Colonic mucosa (tissue), 4 donors: ENCODE data around the gene IL22RA1. TPM values are rescaled to one million over a fixed set of nuclear protein-coding genes. Genes with fewer than 3 reads are reported as not detected.

ENCODE experiments used
- DNase-seq: peaks from one replicate; pipeline ENCODE4 v3.0.0-alpha.2; 2020
- H3K27ac ChIP-seq: fragments of 200-600 bp; one replicate; pipeline ENCODE4 v1.8.0; 2021
- H3K27me3 ChIP-seq: fragments of 200-600 bp; one replicate; pipeline ENCODE4 v1.8.0; 2021
- H3K36me3 ChIP-seq: fragments of 200-600 bp; one replicate; pipeline ENCODE4 v1.8.0; 2021
- H3K4me1 ChIP-seq: fragments of 200-600 bp; one replicate; pipeline ENCODE4 v1.8.0; 2021; ENCODE audit warnings: mild to moderate bottlenecking
- H3K4me3 ChIP-seq: fragments of 200-600 bp; one replicate; pipeline ENCODE4 v1.8.0; 2021
- H3K9ac ChIP-seq, 2 donors: one replicate each; pipeline ENCODE4 v1.7.0; 2013; ENCODE audit warnings: control low read depth in 2 of 2, low read depth in 2 of 2, low read length in 2 of 2
- H3K9me3 ChIP-seq: fragments of 200-600 bp; one replicate; pipeline ENCODE4 v1.8.0; 2021
- CTCF ChIP-seq: fragments of 200-600 bp; IDR thresholded peaks from one replicate; pipeline ENCODE4 v1.8.0; 2022; ENCODE audit warnings: antibody characterized with exemption, mild to moderate bottlenecking
- intact Hi-C: fragments of 100-400 bp; cut with DNase I; formaldehyde crosslinking; loops from one replicate; pipeline ENCODE4 v1.14.1; 2022
- total RNA-seq, 2 donors: library from RNA; stranded (reverse); fragmentation: NEBNext Ultra II Directional in 1 of 2; extraction: Animal tissue kit (Norgen Biotek cat#: 25700) in 1 of 2; gene quantifications; one replicate each; pipeline ENCODE4 v1.2.1, GENCODE V29; 2021
- donor health status: healthy.
- donor health status: DM: no; HTN: no; CAD: no.
- donor health status: DM: no; HTN: no; CAD: no.

Gene IL22RA1
- total RNA-seq, 2 donors from 2014 or later, result 15.5 to 17.3 TPM

GRCh38 chr1:24151175-24151533 is 8.2 kb upstream of the IL22RA1 start:
- Histone ChIP-seq H3K27me3 (no peaks in the 10 kb centered on the region), H3K9me3 (no peaks in the 10 kb centered on the region), H3K4me3 (no peak overlapping the region), H3K27ac (peak overlapping the region; percentile 63), H3K9ac (no peak overlapping the region), H3K36me3 (no peaks in the 10 kb centered on the region), H3K4me1 (peaks cover 8% of the 10 kb centered on the region)
- peak; percentile 87 for DNase-seq
- no peak for TF ChIP-seq CTCF
- intact Hi-C loops, result loop anchor here (5.0 kb wide), 1 partner anchor 51 kb away; no protein-coding TSS in a partner anchor

DNA sequence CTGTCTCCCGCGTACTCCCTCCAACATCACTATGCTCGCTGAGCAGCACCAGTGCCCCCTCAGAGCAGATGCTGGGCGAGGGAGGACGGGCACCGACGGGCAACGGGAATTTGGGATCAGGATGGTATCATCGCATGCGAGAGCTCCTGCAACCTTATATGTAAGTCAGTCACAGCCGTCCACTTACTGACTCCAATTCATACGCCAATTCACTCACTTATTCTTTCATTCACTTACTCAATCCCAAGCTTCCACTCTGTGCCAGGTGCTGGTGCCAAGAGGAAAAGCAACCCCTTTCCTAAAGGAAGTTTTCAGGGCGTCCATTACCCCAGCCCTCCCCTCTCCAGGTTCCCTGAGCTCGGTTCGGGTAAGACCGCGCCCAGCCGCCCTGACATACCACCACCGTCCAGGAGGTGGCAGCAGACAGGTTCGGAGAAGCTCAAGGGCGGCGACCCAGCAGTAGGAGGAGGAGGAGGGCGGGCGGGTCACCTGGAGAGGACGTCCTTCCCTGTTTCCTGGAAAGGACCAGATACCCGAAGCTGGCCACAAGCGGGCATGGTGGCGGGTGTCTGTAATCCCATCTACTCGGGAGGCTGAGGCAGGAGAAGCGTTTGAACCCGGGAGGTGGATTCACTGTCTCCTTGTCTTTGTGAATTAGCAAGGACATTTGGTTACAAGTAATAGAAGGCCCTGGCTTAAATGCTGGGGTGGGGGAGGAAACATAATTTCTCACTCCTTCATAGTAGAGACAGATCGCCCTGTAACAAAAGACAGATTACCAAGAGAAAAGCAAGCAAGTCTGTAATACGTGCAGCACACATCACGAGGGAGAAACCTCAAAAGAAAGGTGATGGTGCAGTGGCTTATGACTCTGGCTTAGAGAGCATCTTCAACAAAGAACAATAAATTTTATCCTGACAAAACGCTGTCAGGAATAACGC is 7.6 kb upstream of the IL22RA1 start:
- Histone ChIP-seq H3K4me1 (peaks cover 8% of the 10 kb centered on the region), H3K9me3 (no peaks in the 10 kb centered on the region), H3K27ac (peak overlapping the region; percentile 63), H3K36me3 (no peaks in the 10 kb centered on the region), H3K4me3 (no peak overlapping the region), H3K27me3 (no peaks in the 10 kb centered on the region), H3K9ac (peak overlapping the region; percentile 28 to 66)
- peak; percentile 99 for DNase-seq
- peak; percentile 89 for TF ChIP-seq CTCF
- intact Hi-C loops, result loop anchor here (5.0 kb wide), 1 partner anchor 52 kb away; no protein-coding TSS in a partner anchor

DNA sequence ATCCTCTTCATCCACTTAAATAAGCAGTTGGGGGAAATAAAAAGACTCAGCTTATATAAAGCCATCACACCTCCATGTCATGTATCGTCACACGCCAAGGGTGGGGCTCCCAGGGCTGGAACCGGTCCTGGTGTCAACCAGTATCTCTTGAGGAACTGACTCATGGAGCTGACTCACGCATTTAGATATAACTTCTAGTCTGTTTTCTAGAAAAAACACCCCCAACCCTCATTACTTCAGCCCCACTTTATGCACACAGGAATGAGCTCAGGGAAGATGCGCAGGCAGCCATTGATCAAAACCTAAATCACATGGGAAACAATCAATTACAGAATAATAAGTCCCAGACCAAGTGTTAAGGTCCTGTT is 6.9 kb upstream of the IL22RA1 start:
- Histone ChIP-seq H3K36me3 (no peaks in the 10 kb centered on the region), H3K9me3 (no peaks in the 10 kb centered on the region), H3K9ac (peak overlapping the region; percentile 28 to 66), H3K27me3 (no peaks in the 10 kb centered on the region), H3K4me1 (peaks cover 8% of the 10 kb centered on the region), H3K27ac (peak overlapping the region; percentile 63), H3K4me3 (no peak overlapping the region)
- intact Hi-C loops, result loop anchor here (5.0 kb wide), 1 partner anchor 52 kb away; no protein-coding TSS in a partner anchor
- no peak for TF ChIP-seq CTCF
- DNase-seq, result peak; percentile 82

DNA sequence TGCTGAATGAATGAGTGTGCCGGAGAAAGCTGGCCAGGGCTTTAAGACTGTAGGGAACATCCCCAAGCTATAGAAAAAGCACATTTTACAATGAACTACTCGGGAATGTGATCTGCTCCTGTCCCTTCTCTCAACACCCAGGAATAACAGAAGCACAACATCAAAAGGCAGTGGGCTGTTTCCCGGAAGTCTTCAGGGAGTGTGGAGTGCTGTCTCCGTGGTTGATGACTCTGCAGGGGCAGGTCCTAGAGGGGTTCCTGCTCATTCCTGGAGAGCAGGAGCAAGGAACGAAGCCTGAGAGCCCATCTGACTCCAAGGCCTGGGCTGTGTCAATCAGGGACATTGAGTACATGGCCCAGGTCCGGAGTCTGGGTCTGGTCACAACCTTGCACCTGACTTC is 4.9 kb upstream of the IL22RA1 start:
- no peaks in the 10 kb centered on the region for H3K27me3 ChIP-seq
- DNase-seq, result no peak
- H3K4me3 ChIP-seq, result no peak overlapping the region
- no peak overlapping the region for H3K9ac ChIP-seq
- H3K9me3 ChIP-seq, result no peaks in the 10 kb centered on the region
- peaks cover 13% of the 10 kb centered on the region for H3K4me1 ChIP-seq
- no peak for TF ChIP-seq CTCF
- H3K27ac ChIP-seq, result no peak overlapping the region
- intact Hi-C loops, result no loop called here
- H3K36me3 ChIP-seq, result no peaks in the 10 kb centered on the region

DNA sequence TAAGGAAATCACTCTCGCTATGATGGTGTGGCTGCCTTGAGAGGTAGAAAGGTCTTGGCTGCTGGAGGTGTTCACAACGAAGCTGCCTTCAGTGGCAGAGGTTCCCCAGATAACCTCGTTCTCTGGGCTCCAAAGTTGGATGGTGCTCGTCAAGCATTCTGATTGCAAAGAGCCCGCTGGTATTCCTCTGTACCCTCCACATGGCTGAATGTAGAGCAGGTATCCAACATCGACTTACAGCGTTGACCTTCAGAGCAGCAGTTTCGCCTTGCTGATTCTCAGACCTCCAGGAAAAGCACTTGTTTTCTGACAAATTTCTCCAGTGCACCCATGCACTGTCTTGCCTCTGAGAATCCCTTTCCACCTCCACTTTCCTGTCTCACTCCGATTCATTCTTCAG is 4.3 kb upstream of the IL22RA1 start:
- Histone ChIP-seq H3K27ac (no peak overlapping the region), H3K27me3 (no peaks in the 10 kb centered on the region), H3K4me3 (no peak overlapping the region), H3K4me1 (peaks cover 13% of the 10 kb centered on the region), H3K9me3 (no peaks in the 10 kb centered on the region), H3K9ac (no peak overlapping the region), H3K36me3 (no peaks in the 10 kb centered on the region)
- TF ChIP-seq CTCF, result no peak
- no peak for DNase-seq
- intact Hi-C loops, result no loop called here
